IgD-negative memory B cell (primary cell): ENCODE measurements around the gene PNLDC1. TPM values are rescaled to one million over a fixed set of nuclear protein-coding genes. Genes with fewer than 3 reads are reported as not detected.
"Not testable (repeated sequence)": the region's sequence is repeated elsewhere in the genome, so short reads cannot be mapped to it uniquely, and the experiment has no call there.

ENCODE experiments used
- H3K27ac Mint-ChIP-seq, 3 donors: one replicate each; pipeline ENCODE4 v1.8.0; 2020 to 2022; ENCODE audit warnings: mild to moderate bottlenecking in 3 of 3, mixed read lengths in 3 of 3, moderate library complexity in 1 of 3
- H3K27me3 Mint-ChIP-seq: one replicate; pipeline ENCODE4 v1.8.0; 2021; ENCODE audit warnings: mixed read lengths
- H3K36me3 Mint-ChIP-seq: one replicate; pipeline ENCODE4 v1.8.0; 2020; ENCODE audit warnings: mild to moderate bottlenecking, mixed read lengths
- H3K4me1 Mint-ChIP-seq, 3 donors: one replicate each; pipeline ENCODE4 v1.8.0; 2020 to 2022; ENCODE audit warnings: mixed read lengths in 3 of 3, mild to moderate bottlenecking in 1 of 3
- H3K4me3 Mint-ChIP-seq, 4 donors: one replicate each; pipeline ENCODE4 v1.8.0; 2020 to 2022; ENCODE audit warnings: mild to moderate bottlenecking in 4 of 4, mixed read lengths in 4 of 4, moderate library complexity in 3 of 4
- H3K9me3 Mint-ChIP-seq, 3 donors: one replicate each; pipeline ENCODE4 v1.8.0; 2020 to 2021; ENCODE audit warnings: mixed read lengths in 3 of 3, mild to moderate bottlenecking in 1 of 3
- polyA plus RNA-seq: library from polyadenylated mRNA; unstranded; fragments of 300-500 nt; fragmentation: Illumina TruSeq; gene quantifications from one replicate; pipeline ENCODE4 v1.2.3, GENCODE V29; 2021

Gene PNLDC1
- polyA plus RNA-seq, 1 donor from 2014 or later = 0.89 TPM

DNA sequence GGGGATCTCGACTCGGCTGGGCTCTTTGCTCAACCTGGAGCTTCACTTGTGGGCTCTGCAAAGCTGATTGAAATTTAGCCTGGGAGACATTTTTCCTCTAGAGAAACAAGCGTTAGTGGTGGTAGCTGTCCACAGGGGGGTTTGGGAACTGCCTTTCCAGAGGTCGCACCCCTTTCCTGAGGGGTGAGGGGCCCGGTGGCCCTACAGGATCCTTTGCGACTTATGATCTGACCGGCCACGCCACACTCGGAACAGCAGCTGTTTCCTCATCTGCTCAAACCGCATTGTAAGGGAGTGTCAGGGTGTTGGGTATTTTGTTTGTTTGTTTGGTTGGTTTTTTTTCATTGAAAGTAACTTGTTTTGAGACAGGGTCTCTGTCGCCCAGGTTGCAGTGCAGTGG is 21.0 kb downstream of the PNLDC1 start:
- Mint-ChIP-seq H3K9me3 (no peaks in the 10 kb centered on the region), H3K27me3 (peaks cover 2% of the 10 kb centered on the region), H3K4me1 (peaks cover 0 to 12% (median 6%) of the 10 kb centered on the region in 3 donors), H3K4me3 (peak overlapping the region in 2 of 4 donors; percentile 54 to 81), H3K27ac (no peak overlapping the region), H3K36me3 (peaks cover 5% of the 10 kb centered on the region)

DNA sequence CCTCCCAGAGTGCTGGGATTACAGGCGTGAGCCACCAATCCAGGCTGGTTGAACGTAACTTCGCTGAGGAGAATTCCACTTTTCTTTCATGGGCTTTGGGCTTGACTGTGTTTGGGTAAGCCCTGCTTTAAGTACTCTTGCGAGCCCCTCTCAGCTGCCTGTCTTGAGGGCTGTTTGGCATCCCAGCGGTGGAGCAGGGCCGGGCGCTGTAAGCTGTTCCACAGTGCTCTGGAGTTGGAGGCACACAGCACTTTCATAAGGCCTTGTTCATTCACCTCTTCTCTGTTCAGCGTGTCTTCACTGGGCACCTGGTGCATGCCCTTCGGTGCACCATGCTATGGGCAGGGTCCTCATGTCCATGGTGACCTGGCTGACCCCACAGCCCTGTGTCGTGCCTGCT is 21.6 kb downstream of the PNLDC1 start:
- no peaks in the 10 kb centered on the region for H3K9me3 Mint-ChIP-seq
- H3K36me3 Mint-ChIP-seq = peaks cover 5% of the 10 kb centered on the region
- no peak overlapping the region for H3K4me3 Mint-ChIP-seq
- H3K27me3 Mint-ChIP-seq = peaks cover 2% of the 10 kb centered on the region
- peaks cover 0 to 12% (median 6%) of the 10 kb centered on the region in 3 donors for H3K4me1 Mint-ChIP-seq
- no peak overlapping the region for H3K27ac Mint-ChIP-seq

- H3K27me3 Mint-ChIP-seq = peaks cover 2% of the 10 kb centered on the region
- H3K9me3 Mint-ChIP-seq = no peaks in the 10 kb centered on the region
- peaks cover 0 to 12% (median 6%) of the 10 kb centered on the region in 3 donors for H3K4me1 Mint-ChIP-seq
- no peak overlapping the region for H3K4me3 Mint-ChIP-seq
- no peak overlapping the region for H3K27ac Mint-ChIP-seq
- peaks cover 5% of the 10 kb centered on the region for H3K36me3 Mint-ChIP-seq
Measured at GRCh38 chr6:159823953-159824352, 23.9 kb downstream of the PNLDC1 start.

GRCh38 chr6:159824690-159825089 is 24.6 kb downstream of the PNLDC1 start:
- not testable (repeated sequence) for H3K9me3 Mint-ChIP-seq, H3K27me3 Mint-ChIP-seq, H3K36me3 Mint-ChIP-seq, H3K4me3 Mint-ChIP-seq, H3K27ac Mint-ChIP-seq
- H3K4me1 Mint-ChIP-seq = peaks cover 0 to 13% (median 11%) of the 10 kb centered on the region in 3 donors

- Mint-ChIP-seq H3K9me3 (no peaks in the 10 kb centered on the region), H3K4me3 (no peak overlapping the region), H3K27ac (peak overlapping the region in 1 of 3 donors; percentile 82), H3K4me1 (peaks cover 0 to 10% (median 10%) of the 10 kb centered on the region in 3 donors), H3K36me3 (peaks cover 5% of the 10 kb centered on the region), H3K27me3 (peaks cover 5% of the 10 kb centered on the region)
Measured at GRCh38 chr6:159826004-159826403, 25.9 kb downstream of the PNLDC1 start.

GRCh38 chr6:159826968-159827647 is 27.0 kb downstream of the PNLDC1 start:
- no peak overlapping the region for H3K4me3 Mint-ChIP-seq
- peaks cover 4% of the 10 kb centered on the region for H3K27me3 Mint-ChIP-seq
- H3K9me3 Mint-ChIP-seq = no peaks in the 10 kb centered on the region
- peaks cover 0 to 10% (median 10%) of the 10 kb centered on the region in 3 donors for H3K4me1 Mint-ChIP-seq
- H3K36me3 Mint-ChIP-seq = peaks cover 5% of the 10 kb centered on the region
- no peak overlapping the region for H3K27ac Mint-ChIP-seq

DNA sequence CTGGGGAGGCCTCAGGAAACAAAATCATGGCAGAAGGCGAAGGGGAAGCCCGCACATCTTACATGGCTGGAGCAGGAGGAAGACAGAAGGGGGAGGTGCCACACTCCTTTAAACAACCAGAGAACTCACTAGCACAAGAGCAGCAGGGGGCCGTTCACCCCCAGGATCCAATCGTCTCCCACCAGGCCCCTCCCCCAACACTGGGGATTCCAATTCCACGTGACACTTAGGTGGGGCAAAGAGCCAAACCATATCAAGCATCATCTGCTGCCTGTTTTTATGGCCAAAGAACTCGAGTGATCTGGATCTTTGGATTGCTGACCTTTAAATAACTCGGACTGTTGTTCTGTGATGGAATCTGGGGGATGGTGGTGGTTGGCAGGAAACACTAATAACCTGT is 28.0 kb downstream of the PNLDC1 start:
- Mint-ChIP-seq H3K4me1 (peaks cover 0 to 10% (median 9%) of the 10 kb centered on the region in 3 donors), H3K4me3 (no peak overlapping the region), H3K9me3 (no peaks in the 10 kb centered on the region), H3K36me3 (peaks cover 3% of the 10 kb centered on the region), H3K27ac (no peak overlapping the region), H3K27me3 (peaks cover 5% of the 10 kb centered on the region)

DNA sequence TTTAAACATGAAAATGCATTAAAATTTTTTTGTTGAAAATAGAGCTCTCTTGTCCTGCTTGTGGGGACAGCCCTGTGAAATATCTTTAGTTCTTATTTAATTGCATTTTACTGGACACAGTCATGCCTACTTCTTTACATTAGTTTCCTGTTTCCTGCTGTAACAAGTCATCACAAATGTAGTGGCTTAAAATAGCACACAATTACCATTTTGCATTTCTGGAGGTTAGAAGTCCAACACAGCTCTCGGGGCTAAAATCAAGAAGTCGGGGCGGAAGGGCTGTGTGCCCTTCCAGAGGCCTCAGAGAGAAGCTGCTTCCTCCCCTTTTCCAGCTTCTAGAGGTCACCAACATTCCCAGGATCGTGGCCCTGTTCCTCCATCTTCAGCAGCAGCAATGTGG is 29.4 kb downstream of the PNLDC1 start:
- no peak overlapping the region for H3K27ac Mint-ChIP-seq
- peak overlapping the region in 2 of 4 donors; percentile 15 to 81 for H3K4me3 Mint-ChIP-seq
- H3K9me3 Mint-ChIP-seq = no peaks in the 10 kb centered on the region
- H3K27me3 Mint-ChIP-seq = peaks cover 5% of the 10 kb centered on the region
- H3K36me3 Mint-ChIP-seq = no peaks in the 10 kb centered on the region
- H3K4me1 Mint-ChIP-seq = peaks cover 0 to 10% (median 9%) of the 10 kb centered on the region in 3 donors

DNA sequence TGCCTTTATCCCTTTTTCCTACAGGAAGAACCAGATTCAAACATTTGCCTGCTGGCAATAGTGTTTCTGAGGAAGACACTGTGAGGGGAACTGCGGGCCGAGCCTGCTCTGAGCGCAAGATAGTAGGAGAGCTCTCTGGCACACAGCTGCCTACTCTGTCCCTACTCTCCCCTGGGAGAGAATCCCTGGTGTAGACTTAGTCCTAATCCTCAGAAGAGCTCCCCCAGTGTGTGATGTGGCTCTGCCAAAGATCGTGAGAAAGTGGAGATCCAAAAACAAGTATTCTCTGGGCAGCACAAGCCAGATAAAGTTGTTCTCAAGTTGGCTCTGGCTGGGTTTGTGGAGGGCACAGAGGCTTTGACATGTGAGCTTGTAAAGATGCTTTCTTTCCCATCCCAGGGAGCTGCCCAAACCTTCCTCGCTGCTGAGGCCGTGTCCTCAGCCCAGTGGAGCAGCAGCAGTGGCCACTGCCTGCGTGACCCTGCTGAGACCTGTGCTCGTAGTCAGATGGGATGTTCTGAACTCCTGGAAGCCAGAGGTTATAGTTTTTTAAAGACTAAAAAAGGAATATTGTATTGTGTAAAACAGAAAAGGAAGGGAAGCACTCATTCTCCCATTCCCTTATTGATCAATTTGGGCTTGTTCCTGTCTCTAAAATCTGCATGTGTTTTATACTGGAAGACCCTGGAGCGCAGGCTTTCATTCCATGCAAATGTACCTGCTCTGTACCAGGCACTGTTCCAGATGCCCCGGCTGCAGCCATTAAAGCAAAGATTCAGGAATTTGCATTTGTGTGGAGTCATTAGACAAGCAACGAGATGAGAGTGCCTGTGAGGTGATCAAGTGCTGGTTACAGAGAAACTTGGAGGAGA is 30.7 kb downstream of the PNLDC1 start:
- peaks cover 5% of the 10 kb centered on the region for H3K27me3 Mint-ChIP-seq
- no peaks in the 10 kb centered on the region for H3K36me3 Mint-ChIP-seq
- no peak overlapping the region for H3K27ac Mint-ChIP-seq
- peaks cover 0 to 10% (median 7%) of the 10 kb centered on the region in 3 donors for H3K4me1 Mint-ChIP-seq
- H3K9me3 Mint-ChIP-seq = no peaks in the 10 kb centered on the region
- no peak overlapping the region for H3K4me3 Mint-ChIP-seq

- H3K27ac Mint-ChIP-seq = no peak overlapping the region
- peaks cover 2% of the 10 kb centered on the region for H3K36me3 Mint-ChIP-seq
- no peak overlapping the region for H3K4me3 Mint-ChIP-seq
- H3K4me1 Mint-ChIP-seq = peaks cover 0 to 10% (median 7%) of the 10 kb centered on the region in 3 donors
- H3K27me3 Mint-ChIP-seq = peaks cover 6% of the 10 kb centered on the region
- no peaks in the 10 kb centered on the region for H3K9me3 Mint-ChIP-seq
Measured at GRCh38 chr6:159831373-159831679, 31.2 kb downstream of the PNLDC1 start.

DNA sequence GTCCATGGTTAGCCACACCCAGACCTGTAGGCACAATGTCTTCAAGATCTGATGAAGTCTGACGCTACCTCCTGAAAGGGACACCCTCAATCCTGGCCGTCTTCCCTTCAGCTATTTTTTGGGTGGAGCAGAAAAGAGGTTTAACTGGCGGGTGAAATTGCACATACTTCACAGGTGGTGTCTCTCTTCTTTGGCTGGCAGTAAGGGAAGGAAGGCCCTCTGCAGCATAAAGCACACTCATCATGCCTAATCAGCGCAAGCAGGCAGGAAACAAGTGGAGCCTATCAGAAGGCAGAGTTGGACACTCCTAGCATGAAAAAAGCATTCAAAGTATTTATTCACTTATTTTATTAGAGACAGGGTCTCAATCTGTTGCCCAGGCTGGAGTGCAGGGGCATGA is 32.9 kb downstream of the PNLDC1 start:
- H3K36me3 Mint-ChIP-seq = peaks cover 2% of the 10 kb centered on the region
- H3K9me3 Mint-ChIP-seq = no peaks in the 10 kb centered on the region
- H3K4me1 Mint-ChIP-seq = peaks cover 0 to 10% (median 7%) of the 10 kb centered on the region in 3 donors
- peak overlapping the region in 1 of 3 donors; percentile 19 for H3K27ac Mint-ChIP-seq
- H3K4me3 Mint-ChIP-seq = no peak overlapping the region
- peaks cover 7% of the 10 kb centered on the region for H3K27me3 Mint-ChIP-seq

DNA sequence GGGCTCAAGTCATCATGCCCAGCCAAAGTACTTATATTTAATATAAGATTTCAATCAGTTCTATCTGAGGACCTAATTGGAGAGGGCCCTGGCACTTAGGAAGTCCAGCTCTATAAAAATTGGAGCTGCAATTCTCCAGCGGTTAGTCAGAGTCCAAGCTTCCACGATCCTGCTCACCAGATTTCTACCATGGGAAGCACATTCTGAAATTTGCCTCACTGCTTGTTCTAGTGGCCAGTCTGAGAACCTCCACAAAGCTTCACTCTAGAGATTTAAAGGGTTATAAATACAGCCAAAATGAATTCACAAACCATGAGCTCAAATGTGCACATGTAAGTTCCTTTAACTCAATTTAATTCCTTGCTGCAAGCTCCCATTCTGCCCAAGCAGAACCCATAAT is 33.5 kb downstream of the PNLDC1 start:
- H3K36me3 Mint-ChIP-seq = peaks cover 2% of the 10 kb centered on the region
- H3K9me3 Mint-ChIP-seq = no peaks in the 10 kb centered on the region
- H3K27me3 Mint-ChIP-seq = peaks cover 11% of the 10 kb centered on the region
- peaks cover 0 to 10% (median 7%) of the 10 kb centered on the region in 3 donors for H3K4me1 Mint-ChIP-seq
- H3K27ac Mint-ChIP-seq = peak overlapping the region in 1 of 3 donors; percentile 68
- no peak overlapping the region for H3K4me3 Mint-ChIP-seq

- Mint-ChIP-seq H3K9me3 (no peaks in the 10 kb centered on the region), H3K27ac (peak overlapping the region in 1 of 3 donors; percentile 68), H3K4me3 (no peak overlapping the region)
Measured at GRCh38 chr6:159833997-159834603, 34.0 kb downstream of the PNLDC1 start.

DNA sequence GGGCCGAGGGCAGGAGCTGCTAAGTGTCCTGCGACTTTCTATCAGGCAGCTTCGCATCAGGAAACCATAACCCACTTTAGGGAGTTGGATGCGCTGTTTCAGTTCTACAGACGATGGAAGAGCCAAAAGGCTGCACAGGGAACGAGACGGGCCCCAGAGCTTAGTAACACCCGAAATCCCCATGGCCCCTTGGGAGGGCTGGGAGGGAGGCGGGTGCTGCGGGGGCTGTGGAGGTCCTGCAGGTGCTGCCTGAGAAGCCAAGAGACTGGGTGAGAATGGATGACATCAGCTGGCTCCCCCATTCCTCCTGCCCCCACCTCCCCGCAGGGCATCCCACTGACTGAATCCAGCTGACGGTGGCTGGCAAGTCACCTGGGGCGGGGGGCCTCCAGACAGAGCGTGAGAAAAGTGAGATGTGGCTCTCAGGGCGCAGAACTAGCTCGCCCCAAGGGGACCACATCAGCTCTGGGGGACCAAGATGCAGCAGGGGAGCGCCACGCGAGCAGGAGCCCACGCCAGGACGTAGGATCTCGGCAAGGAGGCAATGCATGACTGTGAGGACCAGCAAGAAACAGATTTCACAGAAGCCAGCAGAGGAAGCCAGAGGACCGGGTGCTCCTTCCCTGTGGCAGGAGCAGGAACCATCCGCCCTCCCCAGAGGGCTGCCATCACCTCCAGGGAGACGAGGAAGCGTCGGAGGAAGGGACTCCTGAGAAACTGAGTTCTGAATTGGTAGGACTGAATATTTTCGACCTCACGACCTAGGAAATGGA is 36.8 kb downstream of the PNLDC1 start:
- Mint-ChIP-seq H3K27ac (no peak overlapping the region), H3K27me3 (peaks cover 17% of the 10 kb centered on the region), H3K4me3 (no peak overlapping the region), H3K4me1 (no peaks in the 10 kb centered on the region), H3K9me3 (no peaks in the 10 kb centered on the region), H3K36me3 (peaks cover 2% of the 10 kb centered on the region)

More at GRCh38 chr6:159833997-159834603, 34.0 kb downstream of the PNLDC1 start:
- H3K36me3 Mint-ChIP-seq = peaks cover 2% of the 10 kb centered on the region
- peaks cover 12% of the 10 kb centered on the region for H3K27me3 Mint-ChIP-seq
- peaks cover 0 to 10% (median 7%) of the 10 kb centered on the region in 3 donors for H3K4me1 Mint-ChIP-seq
